Esophagus muscularis mucosa (tissue), 4 donors: ENCODE data around the gene TNPO1. TPM values are rescaled to one million over a fixed set of nuclear protein-coding genes. Genes with fewer than 3 reads are reported as not detected.

ENCODE experiments used
- DNase-seq: peaks from one replicate; pipeline ENCODE4 v3.0.0-alpha.2; 2017; ENCODE audit errors: extremely low spot score
- H3K27ac ChIP-seq, 4 donors: fragments of 200-600 bp; sonication (generic); replicated peaks in 1 of 4; 1 replicate in 3 of 4; 2 replicates in 1 of 4; pipeline ENCODE4 v1.5.1; 2016 to 2019; ENCODE audit warnings: mild to moderate bottlenecking in 1 of 4
- H3K27me3 ChIP-seq, 4 donors: fragments of 200-600 bp; sonication (generic); one replicate each; pipeline versions ENCODE4 v1.5.1 to v1.6.0; 2016 to 2019
- H3K36me3 ChIP-seq, 4 donors: fragments of 200-600 bp; sonication (generic); one replicate each; pipeline ENCODE4 v1.5.1; 2016 to 2019
- H3K4me1 ChIP-seq, 4 donors: fragments of 200-600 bp; sonication (generic); one replicate each; pipeline ENCODE4 v1.5.1; 2016 to 2019
- H3K4me3 ChIP-seq, 4 donors: fragments of 200-600 bp; sonication (generic); 1 replicate in 2 of 4; 2 replicates in 2 of 4; pipeline ENCODE4 v1.5.1; 2016 to 2019; ENCODE audit warnings: mild to moderate bottlenecking in 4 of 4, moderate library complexity in 1 of 4
- H3K9me3 ChIP-seq, 4 donors: fragments of 200-600 bp; sonication (generic); 1 replicate in 3 of 4; 2 replicates in 1 of 4; pipeline ENCODE4 v1.5.1; 2016 to 2019
- EP300 ChIP-seq: sonication (generic); formaldehyde crosslinking; IDR thresholded peaks from one replicate; pipeline ENCODE4 v1.6.1; 2017; ENCODE audit warnings: antibody characterized with exemption
- POLR2A ChIP-seq: fragments of 450-650 bp; IDR thresholded peaks from one replicate; pipeline ENCODE4 v1.6.1; 2017; ENCODE audit warnings: antibody characterized with exemption, moderate library complexity, mild to moderate bottlenecking, low read depth
- POLR2AphosphoS5 ChIP-seq, 2 donors: sonication (generic); formaldehyde crosslinking; IDR thresholded peaks; one replicate each; pipeline ENCODE4 v1.6.1; 2017; ENCODE audit warnings: antibody characterized with exemption in 2 of 2
- WGBS: methylation state at CpG from one replicate; pipeline ENCODE4 v1.1.5; 2018; 5-methylcytosine and 5-hydroxymethylcytosine counted together
- intact Hi-C: fragments of 100-400 bp; cut with DNase I; formaldehyde crosslinking; loops from one replicate; pipeline ENCODE4 v1.15.1; 2023
- total RNA-seq, 4 donors: library from RNA; depleted of rRNA; stranded (reverse); fragments of >200 nt; gene quantifications; one replicate each; pipeline versions ENCODE4 v1.1.0 to v1.2.1, GENCODE V29; 2016
- TF ChIP-seq, protein P1 (sequence below), 3 experiments: fragments of 200-600 bp in 2 of 3; fragments of 450-650 bp in 1 of 3; sonication (generic) in 2 of 3; IDR thresholded peaks; one replicate each; pipeline ENCODE4 v1.5.1; 2017 to 2019; ENCODE audit warnings: antibody characterized with exemption in 3 of 3, mild to moderate bottlenecking in 2 of 3, moderate library complexity in 1 of 3

TNPO1 gene
- total RNA-seq, 4 donors from 2014 or later = 67.8 to 81.8 (median 71.3) TPM

DNA sequence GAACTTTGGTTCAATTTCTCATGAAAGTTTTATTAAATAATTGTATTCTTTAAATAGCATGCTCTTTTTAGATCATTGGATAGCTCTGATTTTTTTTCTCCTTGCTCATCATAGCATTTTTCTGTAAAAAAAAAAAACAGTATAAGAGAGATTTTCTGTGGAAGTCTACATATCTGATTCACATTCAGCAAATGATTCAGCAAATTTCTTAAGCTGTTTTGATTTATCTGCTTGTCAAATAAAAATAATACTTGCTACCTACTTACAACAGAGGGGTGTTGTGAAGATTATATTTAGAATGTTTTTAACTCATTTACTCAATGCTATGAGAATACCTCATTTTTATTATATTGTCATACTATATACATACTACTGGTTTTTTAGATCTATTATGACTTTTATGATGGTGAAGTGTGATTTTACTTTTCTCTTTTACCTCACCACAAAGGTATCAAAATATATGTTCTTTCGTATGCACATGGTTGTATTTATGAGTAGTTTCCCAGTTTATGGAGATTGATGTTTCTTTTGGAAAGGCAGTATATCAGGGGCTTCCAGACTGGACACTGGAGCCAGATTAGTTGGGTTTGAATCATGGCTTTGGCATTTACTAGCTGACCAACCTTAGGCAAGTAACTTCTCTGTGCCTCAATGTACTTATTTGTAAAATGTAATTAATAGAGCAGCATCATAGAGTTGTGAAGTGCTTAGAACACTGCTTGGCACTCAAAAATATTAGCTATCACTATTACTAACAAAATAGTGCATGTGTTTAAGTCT is 25.5 kb downstream of the TNPO1 start:
- WGBS = 89% methylated on average over 1 of the region's 1 CpG
- H3K4me1 ChIP-seq = peaks cover 19 to 75% (median 60%) of the 10 kb centered on the region in 4 donors

DNA sequence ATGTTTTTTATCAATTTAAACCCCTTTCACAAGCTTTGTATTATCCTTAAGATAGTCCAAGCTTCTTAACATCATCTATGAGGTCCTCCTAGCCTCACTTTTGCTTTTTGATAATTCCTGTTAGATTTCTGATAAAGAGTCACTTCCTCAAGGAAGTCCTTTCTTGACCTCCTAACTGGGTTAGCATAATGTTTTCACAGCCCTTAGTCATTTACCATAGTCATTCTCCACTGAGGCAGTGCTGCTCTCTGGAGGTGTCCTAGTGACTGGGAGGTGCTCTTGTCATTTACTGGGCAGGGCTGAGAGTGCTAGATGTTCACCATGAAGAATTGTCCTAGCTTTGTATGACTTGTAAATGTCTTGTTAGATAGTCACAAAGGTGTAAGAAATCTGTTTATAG is 26.4 kb downstream of the TNPO1 start:
- intact Hi-C loops = loop anchor here (10.0 kb wide), 1 partner anchor 478 kb away; no protein-coding TSS in a partner anchor
- no peaks in the 10 kb centered on the region for H3K9me3 ChIP-seq
- no peaks in the 10 kb centered on the region for H3K36me3 ChIP-seq
- no peaks in the 10 kb centered on the region for H3K27me3 ChIP-seq
- no peak for DNase-seq
- H3K27ac ChIP-seq = no peak overlapping the region
- peaks cover 24 to 82% (median 64%) of the 10 kb centered on the region in 4 donors for H3K4me1 ChIP-seq
- H3K4me3 ChIP-seq = no peak overlapping the region
- TF ChIP-seq EP300 (no peak), POLR2A (no peak), POLR2AphosphoS5 (IDR thresholded peaks at IDR 0.05) (no peak)
- TF ChIP-seq, protein P1, sequence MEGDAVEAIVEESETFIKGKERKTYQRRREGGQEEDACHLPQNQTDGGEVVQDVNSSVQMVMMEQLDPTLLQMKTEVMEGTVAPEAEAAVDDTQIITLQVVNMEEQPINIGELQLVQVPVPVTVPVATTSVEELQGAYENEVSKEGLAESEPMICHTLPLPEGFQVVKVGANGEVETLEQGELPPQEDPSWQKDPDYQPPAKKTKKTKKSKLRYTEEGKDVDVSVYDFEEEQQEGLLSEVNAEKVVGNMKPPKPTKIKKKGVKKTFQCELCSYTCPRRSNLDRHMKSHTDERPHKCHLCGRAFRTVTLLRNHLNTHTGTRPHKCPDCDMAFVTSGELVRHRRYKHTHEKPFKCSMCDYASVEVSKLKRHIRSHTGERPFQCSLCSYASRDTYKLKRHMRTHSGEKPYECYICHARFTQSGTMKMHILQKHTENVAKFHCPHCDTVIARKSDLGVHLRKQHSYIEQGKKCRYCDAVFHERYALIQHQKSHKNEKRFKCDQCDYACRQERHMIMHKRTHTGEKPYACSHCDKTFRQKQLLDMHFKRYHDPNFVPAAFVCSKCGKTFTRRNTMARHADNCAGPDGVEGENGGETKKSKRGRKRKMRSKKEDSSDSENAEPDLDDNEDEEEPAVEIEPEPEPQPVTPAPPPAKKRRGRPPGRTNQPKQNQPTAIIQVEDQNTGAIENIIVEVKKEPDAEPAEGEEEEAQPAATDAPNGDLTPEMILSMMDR (IDR thresholded peaks at IDR 0.05) = no peak

More for the DNA sequence above, 25.5 kb downstream of the TNPO1 start:
- H3K27ac ChIP-seq = no peak overlapping the region
- H3K36me3 ChIP-seq = no peaks in the 10 kb centered on the region
- DNase-seq = no peak
- intact Hi-C loops = loop anchor here (10.0 kb wide), 1 partner anchor 477 kb away; no protein-coding TSS in a partner anchor
- H3K27me3 ChIP-seq = no peaks in the 10 kb centered on the region
- TF ChIP-seq EP300 (no peak), POLR2A (no peak)
- TF ChIP-seq, protein P1 (IDR thresholded peaks at IDR 0.05) = no peak
- no peak overlapping the region for H3K4me3 ChIP-seq
- no peaks in the 10 kb centered on the region for H3K9me3 ChIP-seq

DNA sequence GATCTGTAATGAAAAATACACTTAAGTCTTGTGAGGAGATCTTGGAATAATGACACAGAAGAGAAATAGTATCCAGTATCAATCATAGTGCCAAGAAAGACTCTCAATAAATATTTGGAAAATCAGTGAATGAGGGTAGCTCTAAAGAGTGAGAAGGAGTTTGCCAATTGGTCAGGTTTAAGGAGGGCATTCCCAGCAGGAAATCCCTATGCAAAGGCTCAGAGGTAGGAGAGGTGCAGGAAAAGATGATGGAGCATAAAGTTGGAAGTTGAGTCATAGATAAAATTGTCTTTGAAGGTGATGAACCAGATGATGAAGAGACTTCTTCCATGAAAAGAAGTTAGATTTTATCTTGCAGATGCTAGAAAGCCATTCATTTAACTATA is 27.8 kb downstream of the TNPO1 start:
- TF ChIP-seq POLR2AphosphoS5 (IDR thresholded peaks at IDR 0.05) (no peak), POLR2A (no peak), EP300 (no peak)
- TF ChIP-seq, protein P1 (IDR thresholded peaks at IDR 0.05) = no peak
- intact Hi-C loops = loop anchor here (10.0 kb wide), 1 partner anchor 479 kb away; no protein-coding TSS in a partner anchor

DNA sequence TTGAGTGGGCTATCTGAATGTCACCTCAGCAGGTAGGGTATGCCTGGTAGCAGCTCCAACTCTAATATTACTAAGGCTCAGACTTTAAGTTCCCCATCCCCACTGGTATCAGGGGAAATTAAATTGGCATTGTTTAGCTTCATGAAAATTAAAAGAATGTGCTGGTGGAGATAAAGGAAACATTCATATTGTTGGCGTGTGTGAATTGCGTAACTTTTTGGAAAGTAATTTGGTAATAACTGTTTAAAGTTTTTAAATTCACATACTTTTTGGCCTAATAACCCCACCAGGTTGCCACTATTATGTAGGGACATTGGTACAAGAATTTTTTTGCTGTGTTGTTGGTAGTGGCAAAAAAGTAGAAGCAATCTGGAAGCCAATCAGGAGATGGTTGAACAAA is 29.4 kb downstream of the TNPO1 start:
- Histone ChIP-seq H3K27me3 (no peaks in the 10 kb centered on the region), H3K27ac (no peak overlapping the region), H3K4me3 (no peak overlapping the region), H3K36me3 (no peaks in the 10 kb centered on the region), H3K9me3 (no peaks in the 10 kb centered on the region), H3K4me1 (peaks cover 33 to 79% (median 62%) of the 10 kb centered on the region in 4 donors)
- no peak for TF ChIP-seq POLR2AphosphoS5 (IDR thresholded peaks at IDR 0.05)
- TF ChIP-seq, protein P1 (IDR thresholded peaks at IDR 0.05) = no peak
- no peak for TF ChIP-seq POLR2A
- TF ChIP-seq EP300 = no peak
- no peak for DNase-seq
- intact Hi-C loops = loop anchor here (10.0 kb wide), 1 partner anchor 481 kb away; no protein-coding TSS in a partner anchor
- WGBS = 77% methylated on average over 2 of the region's 2 CpGs

More for the DNA sequence above, 27.8 kb downstream of the TNPO1 start:
- no peaks in the 10 kb centered on the region for H3K9me3 ChIP-seq
- peaks cover 17 to 71% (median 54%) of the 10 kb centered on the region in 4 donors for H3K4me1 ChIP-seq
- H3K4me3 ChIP-seq = no peak overlapping the region
- H3K27me3 ChIP-seq = no peaks in the 10 kb centered on the region
- no peak for DNase-seq
- H3K27ac ChIP-seq = no peak overlapping the region
- no peaks in the 10 kb centered on the region for H3K36me3 ChIP-seq
